GM12878 (cell line): ENCODE measurements around the gene RBP3. TPM values are rescaled to one million over a fixed set of nuclear protein-coding genes. Genes with fewer than 3 reads are reported as not detected.

Source experiments
- ATAC-seq: fragments of 200-7000 bp; cut with Tn5 transposase; 3 replicates; pipeline ENCODE4 v1.9.1; 2020; ENCODE audit warnings: mild to moderate bottlenecking, moderate library complexity
- BruUV-seq: library from RNA; stranded (reverse); fragments of 400-500 nt; replicated peaks from 2 replicates; lab custom pipeline; 2021; lab: Mats Ljungman, UMichigan
- CTCF ChIA-PET: fragments of 300-600 bp; sonication (Branson Sonifier 250); formaldehyde crosslinking; extraction: SDS; loops from one replicate; lab custom pipeline; 2021; ENCODE audit warnings: inconsistent platforms; lab: Yijun Ruan, JAX
- POLR2A ChIA-PET: fragments of 350-600 bp; formaldehyde crosslinking; extraction: SDS; loops from one replicate; lab custom pipeline; 2021; ENCODE audit warnings: inconsistent platforms; lab: Charles Lee
- RAD21 ChIA-PET: fragments of 300-600 bp; sonication (Branson Sonifier 250); formaldehyde crosslinking; loops from one replicate; lab custom pipeline; 2023; ENCODE audit warnings: antibody characterized with exemption; ENCODE audit not compliant: unreplicated experiment; lab: Charles Lee
- SMC1A ChIA-PET: fragments of 300-600 bp; sonication (Branson Sonifier 250); formaldehyde crosslinking; loops from one replicate; lab custom pipeline; 2023; ENCODE audit not compliant: unreplicated experiment, uncharacterized antibody; lab: Charles Lee
- DNase-seq: peaks from one replicate; pipeline ENCODE4 v3.0.0-alpha.2; 2011; ENCODE audit warnings: low read depth, low spot score
- FAIRE-seq: peaks from 3 replicates; lab custom pipeline; 2011; peaks lifted over from hg19 to GRCh38; lab: Jason Lieb, UNC
- H2AFZ ChIP-seq: 2 replicates; pipeline ENCODE4 v1.6.0; 2011; ENCODE audit warnings: low read depth, low read length, control low read depth; ENCODE audit not compliant: control insufficient read depth
- H3K27ac ChIP-seq: 2 replicates; pipeline ENCODE4 v1.5.1; 2011; ENCODE audit warnings: control low read depth; ENCODE audit not compliant: control insufficient read depth, insufficient read depth
- H3K27me3 ChIP-seq, 2 experiments: replicated peaks in 1 of 2; 2 replicates each; pipeline versions ENCODE4 v1.6.0 to v1.6.1; 2011; ENCODE audit warnings: low read length in 1 of 2; ENCODE audit not compliant: control insufficient read depth in 2 of 2, insufficient read depth in 2 of 2
- H3K36me3 ChIP-seq, 2 experiments: 2 replicates each; pipeline ENCODE4 v1.5.1; 2011; ENCODE audit warnings: low read length in 1 of 2; ENCODE audit not compliant: control insufficient read depth in 2 of 2, insufficient read depth in 2 of 2
- H3K4me1 ChIP-seq: 2 replicates; pipeline ENCODE4 v1.6.1; 2011; ENCODE audit warnings: mild to moderate bottlenecking, low read length, moderate library complexity, mixed read lengths; ENCODE audit not compliant: control insufficient read depth, insufficient read depth
- H3K4me2 ChIP-seq: 2 replicates; pipeline ENCODE4 v1.6.0; 2011; ENCODE audit warnings: control low read depth; ENCODE audit not compliant: control insufficient read depth, insufficient read depth
- H3K4me3 ChIP-seq: fragments of 200-600 bp; sonication (generic); 2 replicates; pipeline ENCODE4 v1.5.1; 2016
- H3K79me2 ChIP-seq: 2 replicates; pipeline ENCODE4 v1.6.0; 2011; ENCODE audit warnings: low read length; ENCODE audit not compliant: control insufficient read depth, insufficient read depth
- H3K9ac ChIP-seq: 2 replicates; pipeline ENCODE4 v1.8.0; 2011; ENCODE audit warnings: low read length, control low read depth, mixed read lengths; ENCODE audit not compliant: control insufficient read depth, insufficient read depth
- H3K9me3 ChIP-seq: replicated peaks from 3 replicates; pipeline ENCODE4 v1.5.1; 2011; ENCODE audit warnings: mild to moderate bottlenecking, low read length; ENCODE audit not compliant: control insufficient read depth, insufficient read depth
- H4K20me1 ChIP-seq: 2 replicates; pipeline ENCODE4 v1.6.0; 2011; ENCODE audit not compliant: control insufficient read depth, insufficient read depth
- ATF7 ChIP-seq: fragments of 450-650 bp; IDR thresholded peaks from 2 replicates; pipeline ENCODE4 v1.6.1; 2016; ENCODE audit warnings: low read depth, mild to moderate bottlenecking
- CREM ChIP-seq: IDR thresholded peaks from 2 replicates; pipeline ENCODE4 v1.6.1; 2014; ENCODE audit warnings: antibody characterized with exemption, low read depth
- NBN ChIP-seq: fragments of 450-650 bp; IDR thresholded peaks from 2 replicates; pipeline ENCODE4 v1.6.1; 2016
- SMAD5 ChIP-seq: IDR thresholded peaks from 2 replicates; pipeline ENCODE4 v1.6.1; 2016; ENCODE audit warnings: antibody characterized with exemption, low read depth
- WGBS: methylation state at CpG from one replicate; pipeline ENCODE4 v1.1.6; 2016; ENCODE audit warnings: low lambda C conversion rate; ENCODE audit not compliant: insufficient replicate concordance, insufficient coverage; ENCODE audit errors: missing lambda C conversion rate; 5-methylcytosine and 5-hydroxymethylcytosine counted together
- in situ Hi-C: fragments of 300-500 bp; cut with MboI; formaldehyde crosslinking; loops from 9 replicates; pipeline ENCODE4 v1.14.3; 2018; ENCODE audit warnings: mixed read lengths
- intact Hi-C: fragments of 100-400 bp; cut with micrococcal nuclease; formaldehyde crosslinking; loops from one replicate; pipeline ENCODE4 v1.14.2; 2022; ENCODE audit not compliant: unreplicated experiment
- polyA plus RNA-seq, 11 experiments: library from polyadenylated mRNA; depleted of rRNA in 4 of 11; unstranded in 6 of 11; stranded (reverse) in 5 of 11; fragments of >200 nt; fragmentation: Nextera tagmentation in 4 of 11; fragmentation: Illumina TruSeq in 1 of 11; extraction: Ambion mirVana in 4 of 11; extraction: Trizol in 1 of 11; gene quantifications; 1 replicate in 1 of 11; 2 replicates in 10 of 11; pipeline versions ENCODE4 v1.2.1 to v1.2.3, GENCODE V29; 2011 to 2016; ENCODE audit warnings: inconsistent platforms in 2 of 11, missing spikeins in 2 of 11, low read depth in 1 of 11
- total RNA-seq, 4 experiments: library from RNA; depleted of rRNA in 3 of 4; stranded (reverse); fragments of >200 nt in 3 of 4; fragmentation: Illumina TruSeq in 1 of 4; extraction: Trizol in 1 of 4; gene quantifications; 2 replicates each; pipeline versions ENCODE4 v1.2.1 to v1.2.3, GENCODE V29; 2013 to 2021
- TF ChIP-seq, protein P1 (sequence below): fragments of 450-650 bp; IDR thresholded peaks from 2 replicates; pipeline ENCODE4 v1.6.1; 2017; ENCODE audit warnings: mild to moderate bottlenecking, moderate library complexity
- TF ChIP-seq, protein P2 (sequence below), 3 experiments: IDR thresholded peaks in 2 of 3; conservative IDR thresholded peaks in 1 of 3; 2 replicates each; pipeline ENCODE4 v1.5.1; 2011; ENCODE audit warnings: low read depth in 3 of 3, low read length in 3 of 3, mild to moderate bottlenecking in 3 of 3, control low read depth in 2 of 3, moderate library complexity in 2 of 3, inconsistent platforms in 1 of 3, mixed read lengths in 1 of 3; ENCODE audit not compliant: control insufficient read depth in 2 of 3, insufficient read depth in 1 of 3; ENCODE audit errors: extremely low read depth in 1 of 3

RBP3 gene
- total and polyA plus RNA-seq, 10 of the 15 experiments (the other 5 are each of a cell fraction or from before 2014, with no cell fraction given): not detected

DNA sequence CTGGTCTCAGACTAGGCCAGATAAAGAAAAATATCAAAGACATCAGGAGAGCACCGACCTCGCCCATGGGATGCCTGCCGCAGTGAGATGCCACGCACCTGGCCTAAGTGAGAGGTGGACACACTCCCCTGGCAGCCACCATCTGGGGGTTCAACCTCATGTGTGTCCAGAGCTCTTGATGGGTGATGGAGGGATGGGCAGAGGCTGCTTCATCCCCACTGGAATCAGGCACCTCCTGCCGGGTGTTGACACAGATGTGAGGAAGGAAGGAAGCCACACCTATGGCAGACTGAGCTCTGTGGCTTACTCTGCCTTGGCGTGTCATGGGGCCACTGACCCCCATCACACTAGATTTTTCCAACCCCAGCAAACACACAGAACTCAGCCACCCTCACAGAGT is 24.6 kb downstream of the RBP3 start:
- in situ Hi-C loops: no loop called here
- Histone ChIP-seq H3K9ac (no peak overlapping the region), H2AFZ (no peak overlapping the region)
- POLR2A ChIA-PET: no interaction called here
- TF ChIP-seq SMAD5 (no peak), CREM (no peak), ATF7 (no peak), NBN (no peak)
- TF ChIP-seq, protein P1, sequence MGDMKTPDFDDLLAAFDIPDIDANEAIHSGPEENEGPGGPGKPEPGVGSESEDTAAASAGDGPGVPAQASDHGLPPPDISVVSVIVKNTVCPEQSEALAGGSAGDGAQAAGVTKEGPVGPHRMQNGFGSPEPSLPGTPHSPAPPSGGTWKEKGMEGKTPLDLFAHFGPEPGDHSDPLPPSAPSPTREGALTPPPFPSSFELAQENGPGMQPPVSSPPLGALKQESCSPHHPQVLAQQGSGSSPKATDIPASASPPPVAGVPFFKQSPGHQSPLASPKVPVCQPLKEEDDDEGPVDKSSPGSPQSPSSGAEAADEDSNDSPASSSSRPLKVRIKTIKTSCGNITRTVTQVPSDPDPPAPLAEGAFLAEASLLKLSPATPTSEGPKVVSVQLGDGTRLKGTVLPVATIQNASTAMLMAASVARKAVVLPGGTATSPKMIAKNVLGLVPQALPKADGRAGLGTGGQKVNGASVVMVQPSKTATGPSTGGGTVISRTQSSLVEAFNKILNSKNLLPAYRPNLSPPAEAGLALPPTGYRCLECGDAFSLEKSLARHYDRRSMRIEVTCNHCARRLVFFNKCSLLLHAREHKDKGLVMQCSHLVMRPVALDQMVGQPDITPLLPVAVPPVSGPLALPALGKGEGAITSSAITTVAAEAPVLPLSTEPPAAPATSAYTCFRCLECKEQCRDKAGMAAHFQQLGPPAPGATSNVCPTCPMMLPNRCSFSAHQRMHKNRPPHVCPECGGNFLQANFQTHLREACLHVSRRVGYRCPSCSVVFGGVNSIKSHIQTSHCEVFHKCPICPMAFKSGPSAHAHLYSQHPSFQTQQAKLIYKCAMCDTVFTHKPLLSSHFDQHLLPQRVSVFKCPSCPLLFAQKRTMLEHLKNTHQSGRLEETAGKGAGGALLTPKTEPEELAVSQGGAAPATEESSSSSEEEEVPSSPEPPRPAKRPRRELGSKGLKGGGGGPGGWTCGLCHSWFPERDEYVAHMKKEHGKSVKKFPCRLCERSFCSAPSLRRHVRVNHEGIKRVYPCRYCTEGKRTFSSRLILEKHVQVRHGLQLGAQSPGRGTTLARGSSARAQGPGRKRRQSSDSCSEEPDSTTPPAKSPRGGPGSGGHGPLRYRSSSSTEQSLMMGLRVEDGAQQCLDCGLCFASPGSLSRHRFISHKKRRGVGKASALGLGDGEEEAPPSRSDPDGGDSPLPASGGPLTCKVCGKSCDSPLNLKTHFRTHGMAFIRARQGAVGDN: no peak
- TF ChIP-seq, protein P2, sequence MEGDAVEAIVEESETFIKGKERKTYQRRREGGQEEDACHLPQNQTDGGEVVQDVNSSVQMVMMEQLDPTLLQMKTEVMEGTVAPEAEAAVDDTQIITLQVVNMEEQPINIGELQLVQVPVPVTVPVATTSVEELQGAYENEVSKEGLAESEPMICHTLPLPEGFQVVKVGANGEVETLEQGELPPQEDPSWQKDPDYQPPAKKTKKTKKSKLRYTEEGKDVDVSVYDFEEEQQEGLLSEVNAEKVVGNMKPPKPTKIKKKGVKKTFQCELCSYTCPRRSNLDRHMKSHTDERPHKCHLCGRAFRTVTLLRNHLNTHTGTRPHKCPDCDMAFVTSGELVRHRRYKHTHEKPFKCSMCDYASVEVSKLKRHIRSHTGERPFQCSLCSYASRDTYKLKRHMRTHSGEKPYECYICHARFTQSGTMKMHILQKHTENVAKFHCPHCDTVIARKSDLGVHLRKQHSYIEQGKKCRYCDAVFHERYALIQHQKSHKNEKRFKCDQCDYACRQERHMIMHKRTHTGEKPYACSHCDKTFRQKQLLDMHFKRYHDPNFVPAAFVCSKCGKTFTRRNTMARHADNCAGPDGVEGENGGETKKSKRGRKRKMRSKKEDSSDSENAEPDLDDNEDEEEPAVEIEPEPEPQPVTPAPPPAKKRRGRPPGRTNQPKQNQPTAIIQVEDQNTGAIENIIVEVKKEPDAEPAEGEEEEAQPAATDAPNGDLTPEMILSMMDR (IDR thresholded peaks at IDR 0.05 in 2 of 3, conservative IDR thresholded peaks at IDR 0.05 in 1 of 3; ENCODE audit: control insufficient read depth in 2 of 3, extremely low read depth in 1 of 3, insufficient read depth in 1 of 3, low read depth in 3 of 3, low read length in 3 of 3): no peak
- TF ChIP-seq, all 136 proteins: peak for 0
- ATAC-seq (no peak), DNase-seq (no peak), FAIRE-seq (no peak)
- Histone ChIP-seq H3K36me3 (no peaks in the 10 kb centered on the region), H3K4me2 (no peak overlapping the region), H4K20me1 (no peaks in the 10 kb centered on the region), H3K27ac (no peak overlapping the region), H3K4me3 (no peak overlapping the region), H3K79me2 (no peaks in the 10 kb centered on the region), H3K9me3 (no peaks in the 10 kb centered on the region), H3K27me3 (peaks cover 0 to 10% of the 10 kb centered on the region in 2 experiments; a peak in 2 of 4 replicates), H3K4me1 (no peaks in the 10 kb centered on the region)
- 25% methylated on average over 6 of the region's 6 CpGs for WGBS
- RAD21 ChIA-PET: no interaction called here
- SMC1A ChIA-PET: no interaction called here
- no TSS peak for BruUV-seq
- intact Hi-C loops: no loop called here
- CTCF ChIA-PET: no interaction called here
